ENCODE measurements around the gene CAMTA1. TPM values are rescaled to one million over a fixed set of nuclear protein-coding genes. Genes with fewer than 3 reads are reported as not detected.

The CAMTA1 gene
- total RNA-seq, 1 experiment from 2014 or later, result 82.2 TPM

DNA sequence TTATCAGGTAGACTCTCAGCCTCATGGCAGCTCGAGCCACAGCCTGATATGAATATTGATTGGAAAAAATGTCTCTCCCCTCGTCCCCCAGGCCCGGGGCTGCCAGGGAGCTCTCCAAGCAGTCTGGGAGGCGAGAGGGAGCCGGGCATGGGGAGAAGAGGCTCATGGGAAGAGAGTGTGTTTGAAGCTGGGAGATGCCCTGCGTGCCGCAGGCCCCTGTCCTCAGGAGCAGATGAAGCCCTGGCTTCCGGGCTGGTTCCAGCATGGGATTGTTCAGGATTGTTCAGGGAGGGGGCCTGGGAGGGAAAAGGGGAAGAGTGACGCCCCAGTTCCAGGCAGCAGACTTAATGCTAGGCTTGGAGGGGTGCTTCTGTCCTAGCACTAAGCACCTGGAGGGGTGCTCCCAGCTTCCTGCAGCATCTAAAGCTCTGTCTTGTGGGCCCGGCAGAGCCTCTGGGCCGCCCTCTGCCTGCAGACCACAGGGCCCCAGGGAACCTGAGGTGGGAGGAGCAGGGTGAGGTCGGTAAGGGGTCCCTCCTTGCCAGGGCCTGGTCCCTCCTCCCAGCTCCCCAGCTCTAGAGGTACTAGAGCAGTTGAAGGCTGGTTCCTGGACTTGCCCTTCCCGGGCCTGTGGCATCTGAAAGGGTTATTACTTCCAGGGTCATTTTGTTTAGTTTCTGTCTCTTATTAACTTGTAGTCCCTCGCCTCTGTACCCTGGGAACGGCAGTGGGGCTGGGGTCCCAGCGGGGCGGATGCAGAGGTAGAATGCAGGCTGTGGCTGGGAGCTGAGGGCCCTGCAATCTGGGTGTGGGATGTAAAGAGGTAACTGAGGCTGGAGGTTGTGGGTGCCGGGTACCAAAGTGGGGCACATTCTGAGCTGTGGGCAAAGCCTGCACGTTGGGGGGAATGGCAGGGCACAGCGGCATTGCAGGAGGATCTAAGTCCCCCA, 651.1 kb downstream of the CAMTA1 start:
- intact Hi-C loops (cut with micrococcal nuclease; ENCODE audit: unreplicated experiment), result no loop called here
- DNase-seq (ENCODE audit: low read depth, low spot score), result no peak
- BruUV-seq (replicated peaks), result no TSS peak
- Histone ChIP-seq H3K27me3 (ENCODE audit: control insufficient read depth, insufficient read depth, low read length) (no peaks in the 10 kb centered on the region), H3K27ac (ENCODE audit: low read length) (no peak overlapping the region), H3K9me3 (ENCODE audit: control insufficient read depth, insufficient read depth, low read depth, low read length) (no peaks in the 10 kb centered on the region), H3K36me3 (ENCODE audit: control insufficient read depth, insufficient read depth, low read length) (no peaks in the 10 kb centered on the region), H3K4me3 (ENCODE audit: low read depth in 2 of 2, low read length in 2 of 2) (no peak overlapping the region), H3K4me1 (ENCODE audit: control insufficient read depth, insufficient read depth, low read length) (no peaks in the 10 kb centered on the region)
- no peak for ATAC-seq
- TF ChIP-seq, protein P1, sequence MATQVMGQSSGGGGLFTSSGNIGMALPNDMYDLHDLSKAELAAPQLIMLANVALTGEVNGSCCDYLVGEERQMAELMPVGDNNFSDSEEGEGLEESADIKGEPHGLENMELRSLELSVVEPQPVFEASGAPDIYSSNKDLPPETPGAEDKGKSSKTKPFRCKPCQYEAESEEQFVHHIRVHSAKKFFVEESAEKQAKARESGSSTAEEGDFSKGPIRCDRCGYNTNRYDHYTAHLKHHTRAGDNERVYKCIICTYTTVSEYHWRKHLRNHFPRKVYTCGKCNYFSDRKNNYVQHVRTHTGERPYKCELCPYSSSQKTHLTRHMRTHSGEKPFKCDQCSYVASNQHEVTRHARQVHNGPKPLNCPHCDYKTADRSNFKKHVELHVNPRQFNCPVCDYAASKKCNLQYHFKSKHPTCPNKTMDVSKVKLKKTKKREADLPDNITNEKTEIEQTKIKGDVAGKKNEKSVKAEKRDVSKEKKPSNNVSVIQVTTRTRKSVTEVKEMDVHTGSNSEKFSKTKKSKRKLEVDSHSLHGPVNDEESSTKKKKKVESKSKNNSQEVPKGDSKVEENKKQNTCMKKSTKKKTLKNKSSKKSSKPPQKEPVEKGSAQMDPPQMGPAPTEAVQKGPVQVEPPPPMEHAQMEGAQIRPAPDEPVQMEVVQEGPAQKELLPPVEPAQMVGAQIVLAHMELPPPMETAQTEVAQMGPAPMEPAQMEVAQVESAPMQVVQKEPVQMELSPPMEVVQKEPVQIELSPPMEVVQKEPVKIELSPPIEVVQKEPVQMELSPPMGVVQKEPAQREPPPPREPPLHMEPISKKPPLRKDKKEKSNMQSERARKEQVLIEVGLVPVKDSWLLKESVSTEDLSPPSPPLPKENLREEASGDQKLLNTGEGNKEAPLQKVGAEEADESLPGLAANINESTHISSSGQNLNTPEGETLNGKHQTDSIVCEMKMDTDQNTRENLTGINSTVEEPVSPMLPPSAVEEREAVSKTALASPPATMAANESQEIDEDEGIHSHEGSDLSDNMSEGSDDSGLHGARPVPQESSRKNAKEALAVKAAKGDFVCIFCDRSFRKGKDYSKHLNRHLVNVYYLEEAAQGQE (IDR thresholded peaks at IDR 0.05; ENCODE audit: insufficient read depth in 1 of 2, low read depth in 2 of 2, low read length in 1 of 2), result no peak
- TF ChIP-seq TCF7L2 (IDR thresholded peaks at IDR 0.05; ENCODE audit: low read depth, low read length) (no peak), SIN3A (IDR thresholded peaks at IDR 0.05; ENCODE audit: borderline replicate concordance, insufficient read depth, low read depth, low read length) (no peak), POLR2AphosphoS5 (IDR thresholded peaks at IDR 0.05; ENCODE audit: low read depth, low read length) (no peak)
- TF ChIP-seq, protein P2, sequence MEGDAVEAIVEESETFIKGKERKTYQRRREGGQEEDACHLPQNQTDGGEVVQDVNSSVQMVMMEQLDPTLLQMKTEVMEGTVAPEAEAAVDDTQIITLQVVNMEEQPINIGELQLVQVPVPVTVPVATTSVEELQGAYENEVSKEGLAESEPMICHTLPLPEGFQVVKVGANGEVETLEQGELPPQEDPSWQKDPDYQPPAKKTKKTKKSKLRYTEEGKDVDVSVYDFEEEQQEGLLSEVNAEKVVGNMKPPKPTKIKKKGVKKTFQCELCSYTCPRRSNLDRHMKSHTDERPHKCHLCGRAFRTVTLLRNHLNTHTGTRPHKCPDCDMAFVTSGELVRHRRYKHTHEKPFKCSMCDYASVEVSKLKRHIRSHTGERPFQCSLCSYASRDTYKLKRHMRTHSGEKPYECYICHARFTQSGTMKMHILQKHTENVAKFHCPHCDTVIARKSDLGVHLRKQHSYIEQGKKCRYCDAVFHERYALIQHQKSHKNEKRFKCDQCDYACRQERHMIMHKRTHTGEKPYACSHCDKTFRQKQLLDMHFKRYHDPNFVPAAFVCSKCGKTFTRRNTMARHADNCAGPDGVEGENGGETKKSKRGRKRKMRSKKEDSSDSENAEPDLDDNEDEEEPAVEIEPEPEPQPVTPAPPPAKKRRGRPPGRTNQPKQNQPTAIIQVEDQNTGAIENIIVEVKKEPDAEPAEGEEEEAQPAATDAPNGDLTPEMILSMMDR (IDR thresholded peaks at IDR 0.05), result no peak
- ChIA-PET POLR2A (no interaction called here), CTCF (no interaction called here)
- in situ Hi-C loops (cut with HindIII; ENCODE audit: low pct_unique_long_range_greater_than_20kb, low sequenced_read_pairs), result no loop called here

DNA sequence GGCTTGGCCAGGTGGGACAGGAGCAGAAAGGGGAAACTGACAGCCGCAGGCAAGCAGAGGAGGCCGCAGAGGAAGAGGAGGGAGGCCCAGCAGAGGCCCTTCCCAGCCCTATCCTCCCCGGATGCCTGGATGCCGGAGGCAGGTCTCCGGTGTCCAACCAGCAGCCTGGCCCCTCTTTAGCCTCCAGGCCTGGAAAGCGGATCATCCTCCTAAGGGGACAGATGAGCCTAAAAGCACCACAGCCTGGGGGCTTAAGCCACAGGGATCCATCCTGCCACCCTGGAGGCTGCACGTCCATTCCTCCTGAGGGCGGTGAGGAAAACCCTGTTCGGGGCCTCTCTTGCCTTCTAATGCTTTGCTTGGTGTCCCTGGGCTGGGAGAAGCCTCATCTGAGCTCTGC, 651.8 kb downstream of the CAMTA1 start:
- BruUV-seq (replicated peaks), result no TSS peak
- H3K4me1 ChIP-seq (ENCODE audit: control insufficient read depth, insufficient read depth, low read length), result no peaks in the 10 kb centered on the region
- in situ Hi-C loops (cut with HindIII; ENCODE audit: low pct_unique_long_range_greater_than_20kb, low sequenced_read_pairs), result no loop called here

More for the DNA sequence above, 651.8 kb downstream of the CAMTA1 start:
- Histone ChIP-seq H3K27me3 (ENCODE audit: control insufficient read depth, insufficient read depth, low read length) (no peaks in the 10 kb centered on the region), H3K27ac (ENCODE audit: low read length) (no peak overlapping the region), H3K9me3 (ENCODE audit: control insufficient read depth, insufficient read depth, low read depth, low read length) (no peaks in the 10 kb centered on the region), H3K36me3 (ENCODE audit: control insufficient read depth, insufficient read depth, low read length) (no peaks in the 10 kb centered on the region), H3K4me3 (ENCODE audit: low read depth in 2 of 2, low read length in 2 of 2) (no peak overlapping the region)
- TF ChIP-seq, protein P1 (IDR thresholded peaks at IDR 0.05; ENCODE audit: insufficient read depth in 1 of 2, low read depth in 2 of 2, low read length in 1 of 2), result no peak
- TF ChIP-seq POLR2AphosphoS5 (IDR thresholded peaks at IDR 0.05; ENCODE audit: low read depth, low read length) (no peak), SIN3A (IDR thresholded peaks at IDR 0.05; ENCODE audit: borderline replicate concordance, insufficient read depth, low read depth, low read length) (no peak), TCF7L2 (IDR thresholded peaks at IDR 0.05; ENCODE audit: low read depth, low read length) (no peak)
- TF ChIP-seq, protein P2 (IDR thresholded peaks at IDR 0.05), result no peak
- ChIA-PET CTCF (no interaction called here), POLR2A (no interaction called here)
- no peak for ATAC-seq
- no peak for DNase-seq (ENCODE audit: low read depth, low spot score)
- intact Hi-C loops (cut with micrococcal nuclease; ENCODE audit: unreplicated experiment), result no loop called here
